Subcutaneous preadipocyte (primary cell): ENCODE measurements around the gene OR1K1. TPM values are rescaled to one million over a fixed set of nuclear protein-coding genes. Genes with fewer than 3 reads are reported as not detected.

Experiments used
- total RNA-seq: library from RNA; depleted of rRNA; stranded (reverse); fragments of >200 nt; gene quantifications from 2 replicates; pipeline ENCODE4 v1.2.3, GENCODE V29; 2012

Gene OR1K1
- total RNA-seq: not detected in 2 replicates

GRCh38 chr9:122800066-122801060, at the start of gene OR1K1:
Gene OR1K1 (plus strand): TSS chr9:122800123. CDS start chr9:122800123, 0 bp downstream.

GRCh38 chr9:122788831-122789230, 11.1 kb upstream of the OR1K1 start, which contains the start of gene OR5C1:
Gene OR5C1 (plus strand): TSS chr9:122788933. CDS start chr9:122788933, 0 bp downstream.

Other genes with a start within 250 kb of the OR1K1 start
- under 0.01 and 0.20 TPM in 2 replicates for gene OR1N2, start 247.0 kb upstream of the OR1K1 start, total RNA-seq
- not detected in 2 replicates for gene OR1L8, start 216.7 kb upstream of the OR1K1 start, total RNA-seq
- not detected in 2 replicates for gene OR1Q1, start 185.4 kb upstream of the OR1K1 start, total RNA-seq
- not detected in 2 replicates for gene OR1B1, start 142.5 kb upstream of the OR1K1 start, total RNA-seq
- gene OR1L1, start 138.4 kb upstream of the OR1K1 start, total RNA-seq: not detected in 2 replicates
- not detected in 2 replicates for gene OR1L3, start 125.0 kb upstream of the OR1K1 start, total RNA-seq
- gene OR1L4, start 76.1 kb upstream of the OR1K1 start, total RNA-seq: not detected in 2 replicates
- not detected in 2 replicates for gene OR1L6, start 57.8 kb upstream of the OR1K1 start, total RNA-seq
- gene OR5C1, start 11.2 kb upstream of the OR1K1 start, total RNA-seq: not detected in 2 replicates
- 20.9 and 23.1 TPM in 2 replicates for gene PDCL, start 28.5 kb downstream of the OR1K1 start, total RNA-seq
- 20.6 and 31.5 TPM in 2 replicates for gene RC3H2, start 105.2 kb downstream of the OR1K1 start, total RNA-seq
- 7.3 and 9.6 TPM in 2 replicates for gene ZBTB6, start 113.2 kb downstream of the OR1K1 start, total RNA-seq
- gene ZBTB26, start 131.4 kb downstream of the OR1K1 start, total RNA-seq: 2.6 and 3.3 TPM in 2 replicates
- 33.0 and 33.4 TPM in 2 replicates for gene RABGAP1, start 140.9 kb downstream of the OR1K1 start, total RNA-seq
- 0.73 and 2.2 TPM in 2 replicates for gene GPR21, start 233.5 kb downstream of the OR1K1 start, total RNA-seq